Prostate gland (tissue), 2 donors: ENCODE measurements around the gene ADAMTS3.

ENCODE experiments used
- CTCF ChIP-seq, 4 experiments: fragments of 200-600 bp in 2 of 4; fragments of 450-650 bp in 2 of 4; sonication (generic) in 2 of 4; IDR thresholded peaks; 1 replicate in 3 of 4; 2 replicates in 1 of 4; pipeline ENCODE4 v1.5.1; 2016 to 2019; ENCODE audit warnings: antibody characterized with exemption in 4 of 4, mild to moderate bottlenecking in 2 of 4, moderate library complexity in 2 of 4
- POLR2A ChIP-seq: fragments of 450-650 bp; IDR thresholded peaks from one replicate; pipeline ENCODE4 v1.6.1; 2016; ENCODE audit warnings: antibody characterized with exemption, mild to moderate bottlenecking
- POLR2AphosphoS5 ChIP-seq: sonication (generic); formaldehyde crosslinking; IDR thresholded peaks from one replicate; pipeline ENCODE4 v1.6.1; 2017; ENCODE audit warnings: antibody characterized with exemption

GRCh38 chr4:72496119-72496518, 72.9 kb downstream of the ADAMTS3 start:
- no peak for TF ChIP-seq POLR2AphosphoS5
- peak in 1 of 4 experiments; percentile 21 for TF ChIP-seq CTCF (IDR thresholded peaks at IDR 0.05)
- TF ChIP-seq POLR2A, result no peak
